K562 (cell line): ENCODE measurements around the gene FRMD3. TPM values are rescaled to one million over a fixed set of nuclear protein-coding genes. Genes with fewer than 3 reads are reported as not detected.

Experiments
- ATAC-seq: fragments of 200-7000 bp; cut with Tn5 transposase; 3 replicates; pipeline ENCODE4 v1.9.1; 2020; ENCODE audit warnings: moderate library complexity
- BruUV-seq: library from RNA; stranded (reverse); fragments of 400-500 nt; replicated peaks from 2 replicates; lab custom pipeline; 2021; lab: Mats Ljungman, UMichigan
- CTCF ChIA-PET: fragments of 300-600 bp; formaldehyde crosslinking; extraction: SDS; loops from one replicate; lab custom pipeline; 2021; ENCODE audit warnings: low intra/inter-chr PET ratio; lab: Yijun Ruan, JAX
- POLR2A ChIA-PET: fragments of 300-600, 350-650 bp; sonication (Branson Sonifier 250); formaldehyde crosslinking; extraction: SDS; loops from one replicate; lab custom pipeline; 2021; ENCODE audit warnings: antibody characterized with exemption, inconsistent platforms; lab: Yijun Ruan, JAX
- DNase-seq, 4 experiments: peaks; one replicate each; pipeline versions ENCODE4 v3.0.0 to v3.0.0-alpha.2; 2011 to 2018; ENCODE audit warnings: low spot score in 3 of 4, mixed read lengths in 3 of 4; ENCODE audit errors: extremely low read depth in 1 of 4
- FAIRE-seq: peaks from 2 replicates; lab custom pipeline; 2011; peaks lifted over from hg19 to GRCh38; lab: Jason Lieb, UNC
- H2AFZ ChIP-seq: 2 replicates; pipeline ENCODE4 v1.6.0; 2011; ENCODE audit warnings: low read depth, low read length, control low read depth, inconsistent platforms
- H3K27ac ChIP-seq: fragments of 200-600 bp; 3 replicates; pipeline ENCODE4 v1.8.0; 2011; ENCODE audit warnings: low read depth, mild to moderate bottlenecking, control low read depth, inconsistent platforms, low read length, moderate library complexity, mixed read lengths; ENCODE audit errors: extremely low read depth
- H3K27me3 ChIP-seq, 2 experiments: fragments of 300-600 bp in 1 of 2; 2 replicates in 1 of 2; 3 replicates in 1 of 2; pipeline versions ENCODE4 v1.6.0 to v1.8.0; 2011; ENCODE audit warnings: inconsistent platforms in 2 of 2, low read length in 2 of 2, mild to moderate bottlenecking in 1 of 2, mixed read lengths in 1 of 2, moderate library complexity in 1 of 2; ENCODE audit not compliant: control insufficient read depth in 2 of 2, insufficient read depth in 2 of 2
- H3K36me3 ChIP-seq: fragments of 300-600 bp; 3 replicates; pipeline ENCODE4 v1.8.0; 2011; ENCODE audit warnings: mild to moderate bottlenecking, low read length, inconsistent platforms; ENCODE audit not compliant: control insufficient read depth, insufficient read depth
- H3K4me1 ChIP-seq, 2 experiments: fragments of 200-600 bp in 1 of 2; replicated peaks in 1 of 2; 2 replicates in 1 of 2; 3 replicates in 1 of 2; pipeline versions ENCODE4 v1.5.1 to v1.8.0; 2011; ENCODE audit warnings: inconsistent platforms in 2 of 2, low read length in 2 of 2, mild to moderate bottlenecking in 1 of 2, mixed read lengths in 1 of 2, moderate library complexity in 1 of 2; ENCODE audit not compliant: control insufficient read depth in 2 of 2, insufficient read depth in 2 of 2
- H3K4me2 ChIP-seq: 2 replicates; pipeline ENCODE4 v1.6.1; 2011; ENCODE audit warnings: low read length, control low read depth, inconsistent platforms, mixed read lengths; ENCODE audit not compliant: insufficient read depth
- H3K4me3 ChIP-seq: fragments of 200-600 bp; sonication (generic), shearing (Covaris generic); 2 replicates; pipeline ENCODE4 v1.5.1; 2016; ENCODE audit warnings: control low read depth, inconsistent platforms
- H3K79me2 ChIP-seq: fragments of 200-600 bp; 3 replicates; pipeline ENCODE4 v1.8.0; 2011; ENCODE audit warnings: low read length, inconsistent platforms; ENCODE audit not compliant: control insufficient read depth, insufficient read depth
- H3K9ac ChIP-seq, 2 experiments: 2 replicates each; pipeline versions ENCODE4 v1.6.0 to v1.6.1; 2011; ENCODE audit warnings: low read depth in 2 of 2, low read length in 2 of 2, control low read depth in 1 of 2, inconsistent platforms in 1 of 2, mild to moderate bottlenecking in 1 of 2, mixed read lengths in 1 of 2; ENCODE audit not compliant: insufficient read depth in 1 of 2
- H3K9me1 ChIP-seq: one replicate; pipeline ENCODE4 v1.6.0; 2011; ENCODE audit warnings: inconsistent platforms, mild to moderate bottlenecking, low read length, moderate library complexity; ENCODE audit not compliant: control insufficient read depth, insufficient read depth
- H3K9me3 ChIP-seq: replicated peaks from 2 replicates; pipeline ENCODE4 v1.5.1; 2011; ENCODE audit warnings: low read depth, low read length, inconsistent platforms; ENCODE audit not compliant: control insufficient read depth, insufficient read depth
- H4K20me1 ChIP-seq: replicated peaks from 2 replicates; pipeline ENCODE4 v1.6.1; 2011; ENCODE audit warnings: low read length, inconsistent platforms, mixed read lengths; ENCODE audit not compliant: control insufficient read depth, insufficient read depth
- CHD1 ChIP-seq: fragments of 200-600 bp; sonication (generic); IDR thresholded peaks from one replicate; pipeline ENCODE4 v1.6.1; 2012; ENCODE audit warnings: mild to moderate bottlenecking, moderate library complexity, low read length, inconsistent platforms
- FOXK1 ChIP-seq: sonication (generic); formaldehyde crosslinking; IDR thresholded peaks from 2 replicates; pipeline ENCODE4 v1.8.0; 2022; ENCODE audit warnings: missing genetic modification reagents, mild to moderate bottlenecking, borderline replicate concordance
- MTA2 ChIP-seq: fragments of 450-650 bp; IDR thresholded peaks from 2 replicates; pipeline ENCODE4 v1.6.1; 2016; ENCODE audit warnings: low read depth
- NR2C1 ChIP-seq, 2 experiments: fragments of 450-650 bp; IDR thresholded peaks; 2 replicates each; pipeline ENCODE4 v1.6.1; 2017; ENCODE audit warnings: mild to moderate bottlenecking in 2 of 2, antibody characterized with exemption in 1 of 2, inconsistent platforms in 1 of 2, missing compliant biosample characterization in 1 of 2, missing genetic modification characterization in 1 of 2
- PRMT5 ChIP-seq: sonication (generic); formaldehyde crosslinking; IDR thresholded peaks from 2 replicates; pipeline ENCODE4 v1.5.0; 2020; ENCODE audit warnings: missing genetic modification reagents
- PYGO2 ChIP-seq: fragments of 450-650 bp; IDR thresholded peaks from 2 replicates; pipeline ENCODE4 v1.6.1; 2016; ENCODE audit warnings: mild to moderate bottlenecking, missing genetic modification characterization, moderate library complexity, missing compliant biosample characterization
- RFX7 ChIP-seq: fragments of 250-450 bp; sonication (Bioruptor Pico); IDR thresholded peaks from 2 replicates; pipeline ENCODE4 v1.5.1; 2021; ENCODE audit warnings: mild to moderate bottlenecking
- TAF1 ChIP-seq: IDR thresholded peaks from 2 replicates; pipeline ENCODE4 v1.6.1; 2011; ENCODE audit warnings: mild to moderate bottlenecking, low read length, moderate library complexity; ENCODE audit not compliant: insufficient read depth, control insufficient read depth, severe bottlenecking; ENCODE audit errors: extremely low read depth
- ZC3H4 ChIP-seq: sonication (generic); formaldehyde crosslinking; IDR thresholded peaks from 2 replicates; pipeline ENCODE4 v1.9.0; 2021; ENCODE audit warnings: missing genetic modification reagents, borderline replicate concordance
- ZNF217 ChIP-seq: sonication (generic); formaldehyde crosslinking; IDR thresholded peaks from 2 replicates; pipeline ENCODE4 v1.8.0; 2022; ENCODE audit warnings: mild to moderate bottlenecking, missing genetic modification reagents
- ZNF282 ChIP-seq: sonication (generic); formaldehyde crosslinking; IDR thresholded peaks from 2 replicates; pipeline ENCODE4 v1.8.1; 2023; ENCODE audit warnings: missing genetic modification reagents
- ZNF778 ChIP-seq: fragments of 450-650 bp; formaldehyde crosslinking; IDR thresholded peaks from 2 replicates; pipeline ENCODE4 v1.4.0; 2020; ENCODE audit warnings: mild to moderate bottlenecking, moderate library complexity
- WGBS: fragments of 100-300 bp; shearing (Covaris generic); methylation state at CpG from one replicate; pipeline ENCODE4 v1.1.6; 2016; ENCODE audit warnings: low coverage, mixed read lengths; ENCODE audit not compliant: insufficient coverage; ENCODE audit errors: missing lambda C conversion rate; 5-methylcytosine and 5-hydroxymethylcytosine counted together
- in situ Hi-C: fragments of 300-500 bp; cut with MboI; formaldehyde crosslinking; loops from 4 replicates; pipeline ENCODE4 v1.15.0; 2018; ENCODE audit warnings: inconsistent platforms, mixed read lengths
- intact Hi-C: fragments of 100-400 bp; cut with micrococcal nuclease; formaldehyde crosslinking; loops from 2 replicates; pipeline ENCODE4 v1.14.2; 2022
- polyA plus RNA-seq, 8 experiments: library from polyadenylated mRNA; depleted of rRNA in 4 of 8; stranded (reverse) in 5 of 8; unstranded in 3 of 8; fragments of >200 nt; fragmentation: Nextera tagmentation in 2 of 8; fragmentation: Illumina TruSeq in 1 of 8; extraction: Ambion mirVana in 2 of 8; extraction: Trizol in 1 of 8; gene quantifications; 2 replicates each; pipeline versions ENCODE4 v1.2.1 to v1.2.3, GENCODE V29; 2011 to 2014; ENCODE audit warnings: inconsistent platforms in 1 of 8, missing spikeins in 1 of 8
- total RNA-seq, 7 experiments: library from RNA; depleted of rRNA in 6 of 7; stranded (reverse); fragments of >200 nt in 6 of 7; fragmentation: Illumina TruSeq in 2 of 7; extraction: Trizol in 2 of 7; gene quantifications; 2 replicates each; pipeline versions ENCODE4 v1.2.1 to v1.2.3, GENCODE V29; 2011 to 2021; ENCODE audit warnings: low replicate concordance in 1 of 7
- TF ChIP-seq, protein P1 (sequence below), 2 experiments: fragments of 450-650 bp; conservative IDR thresholded peaks; 2 replicates each; pipeline ENCODE4 v1.6.1; 2017; ENCODE audit warnings: mild to moderate bottlenecking in 2 of 2, moderate library complexity in 2 of 2

FRMD3 gene
- total and polyA plus RNA-seq, 9 of the 15 experiments (the other 6 are each of a cell fraction or from before 2014, with no cell fraction given) = 0.09 to 0.51 (median 0.21) TPM

DNA sequence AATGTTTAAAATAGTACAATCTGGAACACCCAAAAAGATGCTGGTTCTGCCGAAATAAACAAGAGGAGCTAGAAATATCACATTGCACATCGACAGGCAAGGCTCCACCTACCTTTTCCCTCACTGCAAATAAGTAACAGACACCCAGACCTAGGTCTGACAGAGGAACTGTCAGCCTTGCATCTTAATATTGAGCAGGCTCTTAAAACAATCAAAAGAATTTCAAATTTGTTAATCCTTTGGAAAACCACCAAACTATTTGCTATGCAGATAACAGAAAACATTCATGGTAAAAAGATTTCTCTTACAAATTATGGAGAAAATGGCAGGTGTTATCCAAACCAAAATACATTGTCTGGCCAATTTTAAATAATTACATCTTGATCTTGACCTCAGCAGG lies 71.3 kb downstream of the FRMD3 start (continued):
- TF ChIP-seq, protein P1, sequence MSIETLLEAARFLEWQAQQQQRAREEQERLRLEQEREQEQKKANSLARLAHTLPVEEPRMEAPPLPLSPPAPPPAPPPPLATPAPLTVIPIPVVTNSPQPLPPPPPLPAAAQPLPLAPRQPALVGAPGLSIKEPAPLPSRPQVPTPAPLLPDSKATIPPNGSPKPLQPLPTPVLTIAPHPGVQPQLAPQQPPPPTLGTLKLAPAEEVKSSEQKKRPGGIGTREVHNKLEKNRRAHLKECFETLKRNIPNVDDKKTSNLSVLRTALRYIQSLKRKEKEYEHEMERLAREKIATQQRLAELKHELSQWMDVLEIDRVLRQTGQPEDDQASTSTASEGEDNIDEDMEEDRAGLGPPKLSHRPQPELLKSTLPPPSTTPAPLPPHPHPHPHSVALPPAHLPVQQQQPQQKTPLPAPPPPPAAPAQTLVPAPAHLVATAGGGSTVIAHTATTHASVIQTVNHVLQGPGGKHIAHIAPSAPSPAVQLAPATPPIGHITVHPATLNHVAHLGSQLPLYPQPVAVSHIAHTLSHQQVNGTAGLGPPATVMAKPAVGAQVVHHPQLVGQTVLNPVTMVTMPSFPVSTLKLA (conservative IDR thresholded peaks at IDR 0.05) = no peak
- no peak for TF ChIP-seq NR2C1 (IDR thresholded peaks at IDR 0.05)
- TF ChIP-seq NR2C1 (tag; IDR thresholded peaks at IDR 0.05) = no peak
- no peak for TF ChIP-seq ZNF778 (CRISPR knock-in tag)
- TF ChIP-seq RFX7 = no peak
- TF ChIP-seq ZNF282 = no peak
- no peak for TF ChIP-seq TAF1
- TF ChIP-seq PYGO2 (tag) = no peak
- TF ChIP-seq ZC3H4 (CRISPR knock-in tag) = no peak
- TF ChIP-seq ZNF217 (CRISPR knock-in tag) = no peak

DNA sequence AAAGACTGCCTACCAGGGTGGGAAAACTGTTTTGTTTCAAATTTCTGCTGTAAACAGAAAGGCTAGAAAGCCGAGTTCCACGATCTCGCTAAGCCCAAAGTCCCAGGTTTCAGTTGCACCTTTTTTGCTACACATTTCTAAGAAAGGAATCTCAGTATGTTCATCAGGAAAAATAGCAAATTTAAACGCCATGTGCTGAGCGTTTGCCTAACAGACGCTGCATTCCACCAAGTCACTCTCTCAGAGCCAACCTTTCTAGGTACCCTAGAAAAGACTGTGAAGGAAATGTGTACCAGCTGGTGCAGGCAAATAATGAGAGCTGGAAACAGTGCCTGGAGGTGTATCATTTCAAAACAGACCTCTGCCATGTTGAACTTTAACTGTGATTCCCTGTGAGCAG lies 71.8 kb downstream of the FRMD3 start:
- no peak for FAIRE-seq
- CTCF ChIA-PET = no interaction called here

More for the DNA sequence above, 71.8 kb downstream of the FRMD3 start:
- no peaks in the 10 kb centered on the region for H3K27me3 ChIP-seq
- DNase-seq (no peak), ATAC-seq (no peak)
- H3K4me3 ChIP-seq = no peak overlapping the region
- in situ Hi-C loops (no loop called here), intact Hi-C loops (no loop called here)
- POLR2A ChIA-PET = no interaction called here
- H3K79me2 ChIP-seq = no peaks in the 10 kb centered on the region
- no TSS peak for BruUV-seq
- H3K9ac ChIP-seq = no peak overlapping the region
- 0% methylated on average over 6 of the region's 6 CpGs for WGBS
- no peaks in the 10 kb centered on the region for H4K20me1 ChIP-seq
- TF ChIP-seq FOXK1 (CRISPR knock-in tag) = no peak
- no peak for TF ChIP-seq PRMT5
- no peak for TF ChIP-seq CHD1
- TF ChIP-seq MTA2 = no peak
- H3K4me2 ChIP-seq = no peak overlapping the region
- no peaks in the 10 kb centered on the region for H3K4me1 ChIP-seq
- no peak overlapping the region for H2AFZ ChIP-seq
- H3K27ac ChIP-seq = no peak overlapping the region
- H3K9me1 ChIP-seq = no peaks in the 10 kb centered on the region
- no peaks in the 10 kb centered on the region for H3K36me3 ChIP-seq
- H3K9me3 ChIP-seq = no peaks in the 10 kb centered on the region
